Nucleus accumbens (tissue), 56 donors: Measurements from ENCODE around the gene NCK2.
"Not testable (repeated sequence)": the region's sequence is repeated elsewhere in the genome, so short reads cannot be mapped to it uniquely, and the experiment has no call there.

Experiments used
- DNase-seq, 56 donors: peaks; one replicate each; lab custom pipeline; 2025; lab: John Stamatoyannopoulos, UW

NCK2 gene

GRCh38 chr2:105882920-105883435 is 138.3 kb downstream of the NCK2 start:
- DNase-seq = no peak

DNA sequence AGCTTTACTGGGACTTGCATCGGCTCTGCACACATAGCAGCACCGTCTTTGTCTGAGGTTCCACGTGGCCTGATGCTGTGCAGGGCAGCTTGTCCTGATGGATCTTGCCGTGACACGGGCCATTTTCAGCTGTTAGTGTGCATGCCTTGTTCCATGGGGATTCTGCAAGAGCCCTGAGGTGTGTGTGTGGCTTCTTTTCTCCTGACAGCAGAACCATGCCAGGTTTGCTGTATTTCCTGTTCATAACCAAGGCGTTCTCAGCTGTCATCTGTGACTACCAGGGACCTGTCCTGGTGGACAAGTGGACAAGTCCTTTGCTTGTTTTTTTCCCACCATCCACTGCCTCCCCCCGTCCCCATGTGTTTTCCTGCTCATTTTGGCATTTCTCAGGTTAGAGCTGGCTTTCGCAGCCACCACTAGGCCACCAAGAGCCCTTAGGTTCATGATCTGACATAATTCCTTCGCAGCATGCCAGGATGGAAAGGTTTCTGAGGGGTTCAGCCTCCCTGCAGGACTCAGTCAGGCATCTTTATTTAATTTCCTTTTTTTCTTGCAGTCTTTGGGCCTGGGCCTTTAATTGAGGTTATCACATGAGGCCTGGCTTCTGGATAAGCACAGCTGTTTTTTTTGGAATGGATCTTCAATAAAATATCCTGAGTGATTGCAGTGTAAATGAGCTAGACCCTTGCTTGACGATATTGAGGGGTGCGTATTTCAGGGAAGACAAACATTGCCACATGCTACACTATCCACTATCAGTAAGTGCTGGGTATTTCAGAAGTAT is 139.4 kb downstream of the NCK2 start:
- no peak for DNase-seq

DNA sequence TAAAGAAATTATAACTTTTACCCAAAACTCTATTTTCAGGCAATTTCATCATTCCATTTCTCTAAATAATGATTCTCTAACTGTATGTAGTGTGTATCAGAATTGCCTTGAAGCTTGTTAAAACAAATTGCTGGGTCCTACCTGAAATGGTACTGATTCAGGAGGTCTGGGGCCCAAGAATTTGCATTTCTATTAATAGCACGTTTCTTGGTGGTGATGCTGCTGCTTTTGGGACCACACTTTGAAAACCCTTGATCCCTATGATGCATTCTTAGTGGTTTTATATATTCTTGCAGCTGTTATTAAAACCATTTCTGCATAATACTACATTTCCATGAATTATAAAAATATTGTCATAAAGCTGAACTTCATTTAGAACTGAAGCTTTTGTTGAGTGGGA is 140.7 kb downstream of the NCK2 start:
- DNase-seq = no peak

- no peak for DNase-seq
Observed at GRCh38 chr2:105886029-105886454, 141.3 kb downstream of the NCK2 start.

GRCh38 chr2:105886687-105887086 is 142.0 kb downstream of the NCK2 start:
- no peak for DNase-seq

DNA sequence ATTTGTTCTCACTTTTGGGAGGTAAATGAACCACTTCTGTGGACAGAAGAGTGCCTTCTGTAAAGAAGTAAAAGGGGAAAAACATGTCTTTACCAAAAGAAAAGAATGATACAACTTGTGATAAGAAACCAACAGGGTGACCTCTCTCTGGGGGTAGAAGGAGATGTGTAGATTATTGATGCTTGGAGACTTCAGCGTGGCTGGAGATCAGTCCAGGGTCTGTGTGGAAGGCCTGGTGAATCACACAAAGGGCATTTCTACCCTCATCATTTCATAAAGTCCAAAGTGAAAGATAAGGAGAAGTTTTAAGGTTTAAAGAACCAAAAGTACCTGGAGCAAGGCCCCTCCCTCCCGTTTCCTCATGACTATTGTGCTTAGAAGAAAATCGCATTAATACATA is 142.5 kb downstream of the NCK2 start:
- no peak for DNase-seq

GRCh38 chr2:105888625-105889024 is 143.9 kb downstream of the NCK2 start:
- DNase-seq = no peak

DNA sequence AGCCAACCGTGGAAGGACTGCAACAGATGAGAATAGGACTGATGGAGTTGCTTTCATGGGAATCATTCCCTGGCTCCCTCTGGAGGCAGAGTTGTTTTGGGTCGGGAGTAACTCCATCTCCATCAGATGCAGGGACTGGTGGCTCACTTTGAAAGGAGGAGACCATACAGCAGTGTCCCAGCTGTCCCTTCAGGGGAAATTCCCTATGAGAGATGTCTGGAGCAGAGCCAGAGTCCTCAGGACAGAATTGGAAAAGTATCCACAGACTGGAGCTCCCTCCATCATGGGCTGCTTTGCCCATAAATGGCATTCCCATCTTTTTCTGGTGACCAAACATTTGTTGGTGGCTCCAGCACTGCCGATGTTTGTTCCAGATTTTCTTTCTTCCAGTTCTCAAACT is 144.3 kb downstream of the NCK2 start:
- no peak for DNase-seq

- DNase-seq = no peak
Observed at GRCh38 chr2:105890111-105890510, 145.4 kb downstream of the NCK2 start.

- DNase-seq = no peak
Observed at GRCh38 chr2:105890856-105891255, 146.1 kb downstream of the NCK2 start.

DNA sequence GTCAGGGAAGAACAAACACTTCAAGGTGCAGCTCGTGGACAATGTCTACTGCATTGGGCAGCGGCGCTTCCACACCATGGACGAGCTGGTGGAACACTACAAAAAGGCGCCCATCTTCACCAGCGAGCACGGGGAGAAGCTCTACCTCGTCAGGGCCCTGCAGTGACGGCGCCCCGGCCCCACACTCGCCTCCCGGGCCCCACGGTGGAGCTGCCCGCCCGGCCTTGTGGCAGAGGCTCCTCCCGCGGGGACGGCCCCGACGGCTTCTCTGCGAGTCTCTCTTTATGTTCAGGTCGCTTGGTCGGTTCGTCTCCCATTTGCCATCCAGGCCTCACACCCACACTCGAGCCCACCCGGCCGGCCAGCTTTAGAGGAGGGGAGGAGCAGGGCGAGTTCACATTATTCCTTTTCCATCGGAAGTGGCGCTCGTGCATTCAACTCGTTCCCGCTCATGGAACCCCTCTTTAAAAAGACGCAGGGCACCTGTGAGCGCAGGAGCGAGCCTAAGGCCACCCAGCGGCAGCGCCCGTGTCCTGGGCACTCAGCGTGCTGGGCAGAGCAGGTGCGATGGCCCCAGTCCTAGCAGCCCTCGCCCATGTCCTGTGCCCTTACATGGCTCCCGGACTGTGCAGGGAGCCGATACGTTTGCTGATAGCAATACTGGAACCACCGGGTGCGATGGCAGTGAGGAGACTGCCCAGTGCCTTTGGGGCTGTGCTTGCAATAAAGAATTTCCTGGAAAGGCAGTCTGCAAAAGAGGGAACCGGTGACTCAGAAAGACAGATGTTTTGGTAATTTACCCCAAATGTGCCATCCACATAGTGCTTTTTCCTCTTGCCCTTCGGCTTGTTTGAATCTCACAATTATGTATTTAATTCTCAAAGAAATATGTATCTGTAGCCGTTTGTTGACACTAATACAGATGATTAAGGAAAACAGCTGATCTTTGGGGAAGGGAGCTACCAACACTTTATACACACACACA is 148.6 kb downstream of the NCK2 start:
- no peak for DNase-seq

DNA sequence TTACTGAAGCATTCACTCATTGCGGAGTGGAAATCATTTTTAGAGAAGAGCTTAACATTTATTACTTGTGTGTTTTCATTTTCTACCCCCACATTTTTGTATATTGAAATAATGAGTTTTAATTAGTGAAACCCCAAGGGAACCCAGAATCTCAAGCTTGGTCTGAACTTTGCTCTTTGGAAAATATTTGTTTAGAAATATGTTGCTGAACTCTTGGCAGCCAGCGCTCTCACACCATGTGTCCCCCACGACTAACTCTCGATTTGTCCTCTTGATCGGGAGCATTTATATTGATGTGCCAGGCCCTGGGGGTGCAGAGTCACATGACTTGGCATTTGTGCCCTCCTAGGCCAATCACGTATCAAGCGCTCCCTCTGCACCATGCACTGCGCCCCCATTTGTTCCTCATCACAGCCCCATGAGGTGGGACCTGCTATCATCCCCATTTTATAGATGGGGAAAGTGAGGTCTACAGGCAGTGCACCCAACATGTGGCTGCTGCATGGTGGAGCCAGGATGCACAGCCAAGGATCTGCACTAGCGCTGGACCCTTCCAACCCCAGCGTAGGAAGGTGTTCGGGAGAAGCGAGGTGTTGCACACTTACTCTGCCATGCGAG is 149.7 kb downstream of the NCK2 start:
- no peak for DNase-seq

GRCh38 chr2:105895990-105896764 is 151.5 kb downstream of the NCK2 start:
- DNase-seq = no peak

- no peak for DNase-seq
Observed at GRCh38 chr2:105896765-105897163, 152.1 kb downstream of the NCK2 start.

GRCh38 chr2:105897694-105898093 is 153.0 kb downstream of the NCK2 start:
- DNase-seq = not testable (repeated sequence)

DNA sequence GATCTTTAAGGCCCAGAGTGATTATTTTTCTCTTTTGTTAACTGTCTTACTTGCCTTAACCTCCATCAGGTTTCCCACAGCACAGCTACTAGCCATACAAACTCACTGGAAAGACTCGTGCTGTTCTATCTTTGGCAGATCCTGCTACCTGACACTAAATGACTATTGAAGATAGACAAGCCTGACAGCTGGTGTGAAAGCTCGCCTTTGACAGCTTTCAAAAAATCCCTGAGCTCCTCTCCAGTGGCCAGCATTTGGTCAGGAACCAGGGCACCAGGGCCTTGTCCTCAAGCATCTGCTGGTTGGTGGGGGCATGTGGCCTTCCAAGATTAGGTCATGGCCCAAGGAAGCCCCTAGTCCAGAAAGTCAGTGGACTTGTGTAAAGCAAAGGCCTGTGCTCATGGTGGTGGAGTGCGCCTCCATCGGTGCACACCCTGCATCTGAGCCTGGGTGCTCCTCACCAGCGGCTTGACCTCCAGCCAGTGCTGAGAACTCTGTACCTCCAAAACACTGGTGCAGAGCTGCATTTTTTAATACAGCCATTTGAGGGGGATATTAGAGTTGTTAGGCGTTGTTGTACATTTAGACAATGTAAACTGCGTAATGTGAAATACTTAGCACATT is 158.5 kb downstream of the NCK2 start:
- DNase-seq = no peak

DNA sequence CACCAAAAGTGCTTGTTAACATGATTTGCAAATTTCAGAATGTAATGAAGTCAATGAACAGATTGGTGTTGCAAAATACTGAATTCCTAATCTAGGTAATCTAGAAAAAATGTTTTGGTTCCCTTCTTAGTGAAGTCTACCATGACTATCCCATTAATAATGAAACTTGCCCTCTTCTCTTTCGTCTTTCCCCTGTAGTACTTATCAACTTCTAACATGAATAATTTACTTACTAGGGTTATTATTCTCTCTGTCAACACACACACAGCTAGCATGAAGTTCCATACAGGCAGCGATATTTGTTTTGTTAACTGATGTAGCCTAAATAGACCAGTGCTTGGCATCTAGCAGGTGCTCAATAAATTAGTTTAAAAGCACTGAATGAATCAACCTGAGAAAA is 160.2 kb downstream of the NCK2 start:
- no peak for DNase-seq

GRCh38 chr2:105906481-105906880 is 161.8 kb downstream of the NCK2 start:
- no peak for DNase-seq

DNA sequence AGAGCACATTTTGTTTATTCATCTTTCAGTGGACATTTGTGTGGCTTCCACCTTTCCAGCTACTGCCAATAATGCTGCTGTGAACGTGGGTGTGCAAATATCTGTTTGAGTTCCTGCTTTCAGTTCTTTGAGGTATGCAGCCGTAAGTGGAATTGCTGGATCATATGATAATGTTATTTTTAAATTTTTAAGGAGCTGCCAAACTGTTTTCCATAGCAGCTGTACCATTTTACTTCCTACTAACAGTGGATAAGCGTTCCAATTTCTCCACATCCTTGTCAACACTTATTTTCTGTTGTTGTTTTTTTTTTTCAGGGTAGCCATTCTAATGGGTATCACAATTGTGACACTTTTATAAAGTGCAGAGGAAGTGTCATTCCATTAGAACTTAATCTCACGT is 162.5 kb downstream of the NCK2 start:
- no peak for DNase-seq

DNA sequence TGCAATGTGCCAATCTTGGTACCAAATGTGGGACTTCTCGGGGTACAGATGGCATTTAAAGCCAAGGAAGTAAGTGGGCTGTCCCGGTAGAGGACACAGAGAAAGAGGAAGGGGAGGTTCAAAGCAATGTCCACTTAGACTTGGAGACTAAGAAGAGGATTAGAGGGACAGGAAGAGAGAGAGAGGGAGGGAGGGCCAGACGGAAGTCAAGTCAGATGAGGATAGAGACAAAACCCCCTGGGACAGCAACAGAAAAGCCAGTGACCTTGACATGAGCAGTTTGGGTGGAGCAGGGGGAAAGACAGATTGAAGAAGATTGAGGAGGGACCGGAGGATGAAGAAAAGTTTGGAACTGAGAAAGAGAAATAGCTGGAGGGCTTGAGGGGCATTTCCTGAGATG is 164.5 kb downstream of the NCK2 start:
- no peak for DNase-seq
